ENCODE data around the gene PITPNC1. TPM values are rescaled to one million over a fixed set of nuclear protein-coding genes. Genes with fewer than 3 reads are reported as not detected.

PITPNC1 gene
- total and polyA plus RNA-seq, 2 experiments from 2014 or later, result 5.8 to 7.3 TPM

DNA sequence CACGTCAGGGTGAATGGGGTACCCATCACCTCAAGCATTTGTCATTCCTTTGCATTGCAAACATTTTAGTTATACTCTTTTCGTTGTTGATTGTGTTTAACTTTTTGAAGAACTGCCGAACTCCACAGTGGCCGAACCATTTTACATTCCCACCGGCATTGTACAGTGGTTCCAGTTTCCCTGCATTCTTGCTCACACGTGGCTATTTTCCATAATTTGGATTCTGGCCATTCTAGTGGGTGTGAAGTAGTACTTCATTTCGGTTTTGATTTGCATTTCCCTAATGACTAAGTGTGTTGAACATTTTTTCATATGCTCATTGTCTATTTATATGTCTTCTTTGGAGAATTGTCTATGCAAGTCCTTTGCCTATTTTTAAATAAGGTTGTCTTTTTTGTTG is 353.6 kb downstream of the PITPNC1 start:
- no peaks in the 10 kb centered on the region for H4K20me1 ChIP-seq (ENCODE audit: insufficient read depth)
- in situ Hi-C loops (cut with MboI), result no loop called here
- H3K9me2 ChIP-seq (ENCODE audit: insufficient read depth), result no peaks in the 10 kb centered on the region
- H2AFZ ChIP-seq, result no peak overlapping the region
- no peak for DNase-seq
- no peak overlapping the region for H3K27ac ChIP-seq
- H3K4me1 ChIP-seq (ENCODE audit: insufficient read depth), result no peaks in the 10 kb centered on the region
- WGBS, 2 experiments (ENCODE audit: low coverage in 1 of 2, low lambda C conversion rate in 2 of 2, missing lambda C conversion rate in 2 of 2), result 81% methylated on average over 7 of the region's 7 CpGs
- no peaks in the 10 kb centered on the region for H3F3A ChIP-seq (ENCODE audit: insufficient read depth)
- no peak overlapping the region for H3K4me3 ChIP-seq
- no peak for TF ChIP-seq EZH2phosphoT487 (IDR thresholded peaks at IDR 0.05; ENCODE audit: insufficient read depth, low read depth)
- TF ChIP-seq EZH2 (IDR thresholded peaks at IDR 0.05; ENCODE audit: insufficient read depth, poor library complexity, severe bottlenecking), result no peak
- H3K79me2 ChIP-seq (ENCODE audit: insufficient read depth), result peaks cover 53% of the 10 kb centered on the region
- no peaks in the 10 kb centered on the region for H3K27me3 ChIP-seq (replicated peaks; ENCODE audit: insufficient read depth)
- no peaks in the 10 kb centered on the region for H3K9me3 ChIP-seq (ENCODE audit: low read depth)
- H3K4me2 ChIP-seq (ENCODE audit: unreplicated experiment), result no peak overlapping the region
- H3K9ac ChIP-seq, result no peak overlapping the region
- peaks cover 60% of the 10 kb centered on the region for H3K36me3 ChIP-seq (ENCODE audit: low read depth)

DNA sequence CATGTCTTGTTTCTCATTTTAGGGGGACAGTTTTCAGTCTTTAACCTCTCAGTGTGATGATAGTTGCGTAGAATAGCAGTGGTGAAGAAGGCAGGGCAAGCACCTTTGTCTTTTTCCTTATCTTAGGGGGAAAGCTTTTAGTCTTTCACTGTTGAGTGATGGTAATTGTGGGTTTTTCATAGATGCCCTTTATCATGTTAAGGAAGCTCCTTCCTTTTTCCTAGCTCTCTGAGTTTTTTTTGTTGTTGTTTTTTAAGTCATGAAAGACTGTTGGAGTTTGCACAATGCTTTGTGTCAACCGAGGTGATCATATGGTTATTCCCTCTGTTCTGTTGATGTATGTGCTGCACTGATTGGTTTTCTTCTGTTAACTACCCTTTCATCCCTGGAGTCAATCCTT is 356.4 kb downstream of the PITPNC1 start:
- peaks cover 53% of the 10 kb centered on the region for H3K79me2 ChIP-seq (ENCODE audit: insufficient read depth)
- H3K9me2 ChIP-seq (ENCODE audit: insufficient read depth), result no peaks in the 10 kb centered on the region
- TF ChIP-seq EZH2 (IDR thresholded peaks at IDR 0.05; ENCODE audit: insufficient read depth, poor library complexity, severe bottlenecking) (no peak), EZH2phosphoT487 (IDR thresholded peaks at IDR 0.05; ENCODE audit: insufficient read depth, low read depth) (no peak)
- H3K4me2 ChIP-seq (ENCODE audit: unreplicated experiment), result no peak overlapping the region
- H2AFZ ChIP-seq, result no peak overlapping the region
- no peak overlapping the region for H3K9ac ChIP-seq
- no peaks in the 10 kb centered on the region for H3K9me3 ChIP-seq (ENCODE audit: low read depth)
- no peaks in the 10 kb centered on the region for H3K27me3 ChIP-seq (replicated peaks; ENCODE audit: insufficient read depth)
- DNase-seq, result no peak
- no peaks in the 10 kb centered on the region for H4K20me1 ChIP-seq (ENCODE audit: insufficient read depth)
- peaks cover 69% of the 10 kb centered on the region for H3K36me3 ChIP-seq (ENCODE audit: low read depth)
- H3K27ac ChIP-seq, result no peak overlapping the region
- in situ Hi-C loops (cut with MboI), result no loop called here
- no peaks in the 10 kb centered on the region for H3F3A ChIP-seq (ENCODE audit: insufficient read depth)
- H3K4me3 ChIP-seq, result no peak overlapping the region
- WGBS, 2 experiments (ENCODE audit: low coverage in 1 of 2, low lambda C conversion rate in 2 of 2, missing lambda C conversion rate in 2 of 2), result 51 to 55% methylated on average over 2 of the region's 2 CpGs
- no peaks in the 10 kb centered on the region for H3K4me1 ChIP-seq (ENCODE audit: insufficient read depth)

DNA sequence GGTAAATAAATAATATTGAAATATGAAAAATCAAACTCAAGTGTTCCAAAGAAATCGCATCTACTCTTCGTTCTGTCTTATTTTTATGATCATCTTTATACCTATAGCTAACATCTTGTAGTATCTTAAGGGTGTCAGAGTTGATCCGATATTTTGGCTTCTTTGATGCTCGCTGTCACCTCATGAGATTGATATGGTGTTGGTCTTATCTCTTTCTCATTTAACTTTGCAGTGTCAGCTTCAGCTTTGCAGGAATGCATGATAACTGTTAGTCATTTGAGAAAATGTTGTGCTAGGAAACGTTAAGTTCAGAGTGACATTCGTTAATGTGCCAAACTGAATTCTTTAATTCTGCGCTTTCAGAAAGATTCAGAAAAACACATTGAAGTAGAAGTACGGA is 360.1 kb downstream of the PITPNC1 start:
- Histone ChIP-seq H3K4me3 (no peak overlapping the region), H3K9me3 (ENCODE audit: low read depth) (no peaks in the 10 kb centered on the region), H3K36me3 (ENCODE audit: low read depth) (peaks cover 65% of the 10 kb centered on the region), H3K27me3 (replicated peaks; ENCODE audit: insufficient read depth) (no peaks in the 10 kb centered on the region), H3K9ac (no peak overlapping the region), H4K20me1 (ENCODE audit: insufficient read depth) (no peaks in the 10 kb centered on the region), H2AFZ (no peak overlapping the region), H3F3A (ENCODE audit: insufficient read depth) (no peaks in the 10 kb centered on the region), H3K27ac (no peak overlapping the region), H3K4me1 (ENCODE audit: insufficient read depth) (no peaks in the 10 kb centered on the region), H3K9me2 (ENCODE audit: insufficient read depth) (no peaks in the 10 kb centered on the region), H3K79me2 (ENCODE audit: insufficient read depth) (peaks cover 23% of the 10 kb centered on the region), H3K4me2 (ENCODE audit: unreplicated experiment) (no peak overlapping the region)
- no peak for TF ChIP-seq EZH2 (IDR thresholded peaks at IDR 0.05; ENCODE audit: insufficient read depth, poor library complexity, severe bottlenecking)
- TF ChIP-seq EZH2phosphoT487 (IDR thresholded peaks at IDR 0.05; ENCODE audit: insufficient read depth, low read depth), result no peak
- in situ Hi-C loops (cut with MboI), result no loop called here
- 83 to 86% methylated on average over 8 of the region's 8 CpGs for WGBS, 2 experiments (ENCODE audit: low coverage in 1 of 2, low lambda C conversion rate in 2 of 2, missing lambda C conversion rate in 2 of 2)
- DNase-seq, result no peak

GRCh38 chr17:67742025-67742424 is 364.9 kb downstream of the PITPNC1 start:
- H3K27me3 ChIP-seq (replicated peaks; ENCODE audit: insufficient read depth), result no peaks in the 10 kb centered on the region
- H4K20me1 ChIP-seq (ENCODE audit: insufficient read depth), result no peaks in the 10 kb centered on the region
- no peak overlapping the region for H3K4me2 ChIP-seq (ENCODE audit: unreplicated experiment)
- H3K27ac ChIP-seq, result no peak overlapping the region
- in situ Hi-C loops (cut with MboI), result no loop called here
- TF ChIP-seq EZH2 (IDR thresholded peaks at IDR 0.05; ENCODE audit: insufficient read depth, poor library complexity, severe bottlenecking) (no peak), EZH2phosphoT487 (IDR thresholded peaks at IDR 0.05; ENCODE audit: insufficient read depth, low read depth) (no peak)
- DNase-seq, result no peak
- no peaks in the 10 kb centered on the region for H3K79me2 ChIP-seq (ENCODE audit: insufficient read depth)
- no peak overlapping the region for H3K9ac ChIP-seq
- H3K4me3 ChIP-seq, result no peak overlapping the region
- WGBS, 2 experiments (ENCODE audit: low coverage in 1 of 2, low lambda C conversion rate in 2 of 2, missing lambda C conversion rate in 2 of 2), result 97 to 98% methylated on average over 2 of the region's 2 CpGs
- no peaks in the 10 kb centered on the region for H3K9me3 ChIP-seq (ENCODE audit: low read depth)
- no peaks in the 10 kb centered on the region for H3F3A ChIP-seq (ENCODE audit: insufficient read depth)
- no peaks in the 10 kb centered on the region for H3K9me2 ChIP-seq (ENCODE audit: insufficient read depth)
- H3K36me3 ChIP-seq (ENCODE audit: low read depth), result peaks cover 53% of the 10 kb centered on the region
- H3K4me1 ChIP-seq (ENCODE audit: insufficient read depth), result no peaks in the 10 kb centered on the region
- no peak overlapping the region for H2AFZ ChIP-seq

MicroRNAs within 50 kb of the gene (microRNA counts, 767-probe panel; counts per million panel counts)
- microRNA hsa-miR-548aa (6,600 counts per million, percentile 94 among the panel's probes with 10 or more counts), microRNA hsa-miR-548d-3p (447 counts per million, percentile 86 among the panel's probes with 10 or more counts), microRNA hsa-miR-548d-5p (447 counts per million, percentile 86 among the panel's probes with 10 or more counts)

Small RNAs within 50 kb of the gene (microRNA-seq; reads per million reads assigned to microRNA genes)
- gene MIR548AA2 (ENCODE audit: borderline number of aligned reads), result not detected
- not detected for gene MIR548D2 (ENCODE audit: borderline number of aligned reads)

Small RNAs within 50 kb of the gene (small RNA-seq; reads per million reads assigned to genes)
- not detected for gene MIR548AA2 (ENCODE audit: low read depth, low replicate concordance)
- not detected for gene MIR548D2 (ENCODE audit: low read depth, low replicate concordance)
- gene RF00019 (ENCODE audit: low read depth, low replicate concordance), result not detected
- gene RN7SL756P (ENCODE audit: low read depth, low replicate concordance), result not detected
- 0.56 reads per million for gene SNORA38B (ENCODE audit: low read depth, low replicate concordance)

Other genes starting within 250 kb of the PITPNC1 start
- gene HELZ, start 132.1 kb upstream of the PITPNC1 start, total RNA-seq (2014; rRNA removed; shearing (Covaris generic)), result 23.9 and 31.0 TPM in 2 replicates
- gene HELZ, start 132.1 kb upstream of the PITPNC1 start, polyA plus RNA-seq (2016; fragmentation: Nextera tagmentation; extraction: Ambion mirVana), result 23.2 and 25.4 TPM in 2 replicates
- 31.9 and 44.3 TPM in 2 replicates for gene PSMD12, start 10.7 kb upstream of the PITPNC1 start, total RNA-seq (2014; rRNA removed; shearing (Covaris generic))
- gene PSMD12, start 10.7 kb upstream of the PITPNC1 start, polyA plus RNA-seq (2016; fragmentation: Nextera tagmentation; extraction: Ambion mirVana), result 85.3 and 87.9 TPM in 2 replicates

Measured in GM23248 (cell line).